ENCODE measurements around the gene SEL1L3.

DNA sequence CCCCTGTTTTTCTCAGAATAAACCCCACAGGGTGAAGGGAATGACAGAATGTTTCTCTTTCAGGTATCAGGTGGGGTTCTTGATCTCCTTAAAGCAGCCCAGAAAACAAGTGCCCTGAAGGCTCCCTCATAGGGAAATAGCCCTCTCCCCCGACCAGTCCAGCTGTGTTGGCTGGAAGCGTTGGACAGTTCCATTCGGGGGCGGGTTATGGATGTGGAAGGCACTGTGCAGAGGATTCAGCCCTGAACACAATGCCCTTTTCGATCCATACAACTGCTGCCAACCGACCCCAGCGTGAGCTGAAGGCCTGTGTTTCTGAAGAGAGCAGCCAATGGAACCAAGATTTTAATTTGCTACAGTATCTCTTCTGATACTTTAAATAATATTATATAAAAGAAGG lies 41.5 kb downstream of the SEL1L3 start:
- TF ChIP-seq, protein P1, sequence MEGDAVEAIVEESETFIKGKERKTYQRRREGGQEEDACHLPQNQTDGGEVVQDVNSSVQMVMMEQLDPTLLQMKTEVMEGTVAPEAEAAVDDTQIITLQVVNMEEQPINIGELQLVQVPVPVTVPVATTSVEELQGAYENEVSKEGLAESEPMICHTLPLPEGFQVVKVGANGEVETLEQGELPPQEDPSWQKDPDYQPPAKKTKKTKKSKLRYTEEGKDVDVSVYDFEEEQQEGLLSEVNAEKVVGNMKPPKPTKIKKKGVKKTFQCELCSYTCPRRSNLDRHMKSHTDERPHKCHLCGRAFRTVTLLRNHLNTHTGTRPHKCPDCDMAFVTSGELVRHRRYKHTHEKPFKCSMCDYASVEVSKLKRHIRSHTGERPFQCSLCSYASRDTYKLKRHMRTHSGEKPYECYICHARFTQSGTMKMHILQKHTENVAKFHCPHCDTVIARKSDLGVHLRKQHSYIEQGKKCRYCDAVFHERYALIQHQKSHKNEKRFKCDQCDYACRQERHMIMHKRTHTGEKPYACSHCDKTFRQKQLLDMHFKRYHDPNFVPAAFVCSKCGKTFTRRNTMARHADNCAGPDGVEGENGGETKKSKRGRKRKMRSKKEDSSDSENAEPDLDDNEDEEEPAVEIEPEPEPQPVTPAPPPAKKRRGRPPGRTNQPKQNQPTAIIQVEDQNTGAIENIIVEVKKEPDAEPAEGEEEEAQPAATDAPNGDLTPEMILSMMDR (IDR thresholded peaks at IDR 0.05; ENCODE audit: borderline replicate concordance, extremely low read depth, low read length, poor library complexity, severe bottlenecking) = no peak
- no peak for TF ChIP-seq EZH2 (IDR thresholded peaks at IDR 0.05; ENCODE audit: borderline replicate concordance, low read depth, low read length, severe bottlenecking)
